ENCODE measurements around the gene HHAT.
A peak's percentile ranks its signal among the peaks of the same experiment; 100 is the strongest.

The HHAT gene

DNA sequence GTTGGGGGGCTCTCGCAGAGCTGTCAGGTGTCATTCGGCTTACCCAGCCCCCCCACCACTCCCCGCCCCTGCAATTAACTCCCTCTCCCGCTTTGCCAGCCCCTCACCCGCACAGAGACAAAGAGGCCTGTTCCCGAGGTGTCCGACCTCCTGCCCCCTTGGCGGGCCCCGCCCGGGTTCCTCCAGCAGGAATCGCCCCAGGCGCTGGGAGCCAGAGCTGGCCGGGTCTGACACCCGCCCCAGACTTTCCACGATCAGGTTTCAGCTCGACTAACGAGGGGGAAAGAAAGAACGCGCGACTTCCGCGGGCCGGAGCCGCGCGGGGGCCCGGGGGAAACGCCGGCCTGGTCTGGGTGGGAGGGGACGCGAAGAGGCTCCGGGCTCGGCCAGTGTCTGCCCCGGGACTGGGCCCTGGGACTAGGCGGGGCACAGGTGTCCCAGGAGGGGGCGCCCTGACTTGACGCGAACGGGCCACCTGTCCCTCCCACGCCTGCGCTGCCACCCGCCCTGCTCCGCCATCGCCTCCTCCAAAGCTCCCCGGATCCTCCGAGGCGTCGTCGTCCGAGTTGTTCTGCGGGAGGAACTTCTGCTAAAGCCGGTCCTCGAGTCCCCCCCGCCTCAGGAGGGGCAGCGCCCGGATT lies 36.4 kb upstream of the HHAT start:
- no peak for DNase-seq (ENCODE audit: low read depth, low spot score)
- CTCF ChIA-PET, result interaction anchor here (0.9 to 2.9 kb wide), 10 partner anchors 11 to 151 kb away, joined by 3 to 12 read pairs (median 4); no protein-coding TSS in a partner anchor
- POLR2A ChIA-PET, result interaction anchor here (0.9 to 2.0 kb wide), 4 partner anchors 30 to 82 kb away, joined by 3 to 7 read pairs (median 5); no protein-coding TSS in a partner anchor
- TF ChIP-seq, protein P1, sequence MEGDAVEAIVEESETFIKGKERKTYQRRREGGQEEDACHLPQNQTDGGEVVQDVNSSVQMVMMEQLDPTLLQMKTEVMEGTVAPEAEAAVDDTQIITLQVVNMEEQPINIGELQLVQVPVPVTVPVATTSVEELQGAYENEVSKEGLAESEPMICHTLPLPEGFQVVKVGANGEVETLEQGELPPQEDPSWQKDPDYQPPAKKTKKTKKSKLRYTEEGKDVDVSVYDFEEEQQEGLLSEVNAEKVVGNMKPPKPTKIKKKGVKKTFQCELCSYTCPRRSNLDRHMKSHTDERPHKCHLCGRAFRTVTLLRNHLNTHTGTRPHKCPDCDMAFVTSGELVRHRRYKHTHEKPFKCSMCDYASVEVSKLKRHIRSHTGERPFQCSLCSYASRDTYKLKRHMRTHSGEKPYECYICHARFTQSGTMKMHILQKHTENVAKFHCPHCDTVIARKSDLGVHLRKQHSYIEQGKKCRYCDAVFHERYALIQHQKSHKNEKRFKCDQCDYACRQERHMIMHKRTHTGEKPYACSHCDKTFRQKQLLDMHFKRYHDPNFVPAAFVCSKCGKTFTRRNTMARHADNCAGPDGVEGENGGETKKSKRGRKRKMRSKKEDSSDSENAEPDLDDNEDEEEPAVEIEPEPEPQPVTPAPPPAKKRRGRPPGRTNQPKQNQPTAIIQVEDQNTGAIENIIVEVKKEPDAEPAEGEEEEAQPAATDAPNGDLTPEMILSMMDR (IDR thresholded peaks at IDR 0.05; ENCODE audit: insufficient read depth, low read length, missing control alignments), result peak; percentile 3
- peak overlapping the region; percentile 40 for H3K4me3 ChIP-seq (ENCODE audit: low read depth, low read length)

DNA sequence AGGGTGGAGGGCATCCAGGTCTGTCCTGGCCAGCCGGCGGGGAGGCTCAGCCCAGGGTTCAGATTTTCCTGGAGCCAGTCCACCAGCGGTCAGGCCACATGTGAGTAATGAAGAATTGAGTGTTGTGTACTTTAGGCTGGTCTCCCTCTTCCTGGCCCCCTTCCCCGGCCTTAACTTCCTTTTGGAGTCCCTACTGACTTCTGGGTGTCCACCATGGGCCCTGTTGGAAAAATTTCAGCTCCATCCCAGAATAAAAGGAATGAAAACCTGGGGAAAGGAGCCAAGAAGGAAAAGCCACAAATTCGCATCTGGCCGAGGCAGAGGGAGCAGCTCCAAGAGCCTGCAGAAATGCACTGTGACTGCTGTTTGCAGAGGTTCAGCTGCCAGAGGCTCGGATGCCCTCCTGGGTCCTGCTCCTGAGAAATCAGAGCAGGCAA lies 35.5 kb upstream of the HHAT start:
- DNase-seq (ENCODE audit: low read depth, low spot score), result no peak
- CTCF ChIA-PET, result interaction anchor here (0.7 to 2.9 kb wide), 5 partner anchors 10 to 82 kb away, joined by 3 to 12 read pairs (median 6); no protein-coding TSS in a partner anchor

DNA sequence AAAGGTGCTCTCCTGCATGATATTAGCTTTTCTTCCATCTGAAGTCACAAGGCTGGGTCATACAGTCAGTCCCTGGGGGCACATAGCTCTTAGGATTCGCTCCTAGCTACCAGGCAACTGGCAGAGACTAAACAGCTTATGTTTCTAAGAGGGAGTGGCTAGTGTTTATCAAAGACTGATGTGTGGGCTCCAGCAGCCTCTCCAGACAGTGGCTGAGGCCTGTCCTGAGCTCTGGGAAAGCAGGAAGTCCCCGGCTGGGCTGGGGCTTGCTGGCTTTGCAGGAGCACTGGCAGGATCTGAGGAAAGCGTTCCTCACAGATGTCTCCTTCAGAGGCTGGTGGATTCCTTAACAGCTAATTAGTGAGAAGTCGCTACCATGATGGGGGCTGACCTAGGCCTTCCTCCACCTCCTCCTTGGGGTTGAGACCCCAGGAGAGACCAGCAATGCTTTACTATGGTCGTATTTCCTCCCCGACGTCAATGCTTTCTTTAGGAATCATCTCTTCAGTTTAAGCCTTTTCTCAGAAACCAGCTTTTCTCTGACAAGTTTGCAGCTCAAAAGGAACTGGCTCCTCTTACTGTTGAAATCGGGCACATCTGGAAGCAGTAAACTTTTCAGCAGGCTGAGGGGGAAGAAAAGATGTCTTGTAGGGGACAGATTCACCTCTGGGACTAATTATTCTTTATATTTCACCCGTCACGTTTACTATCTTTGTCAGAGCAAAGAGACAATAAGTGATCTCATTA lies 33.5 kb upstream of the HHAT start:
- POLR2A ChIA-PET, result no interaction called here
- TF ChIP-seq, protein P1 (IDR thresholded peaks at IDR 0.05; ENCODE audit: insufficient read depth, low read length, missing control alignments), result no peak
- CTCF ChIA-PET, result interaction anchor here (0.9 to 2.9 kb wide), 6 partner anchors 8 to 435 kb away, joined by 3 to 11 read pairs (median 6); no protein-coding TSS in a partner anchor
- no peak for DNase-seq (ENCODE audit: low read depth, low spot score)
- H3K4me3 ChIP-seq (ENCODE audit: low read depth, low read length), result no peak overlapping the region

More for the DNA sequence above, 35.5 kb upstream of the HHAT start:
- TF ChIP-seq, protein P1 (IDR thresholded peaks at IDR 0.05; ENCODE audit: insufficient read depth, low read length, missing control alignments), result no peak
- POLR2A ChIA-PET, result interaction anchor here (0.9 to 2.0 kb wide), 3 partner anchors 31 to 81 kb away, joined by 3 to 7 read pairs (median 7); no protein-coding TSS in a partner anchor
- H3K4me3 ChIP-seq (ENCODE audit: low read depth, low read length), result no peak overlapping the region; the same call in 1 of the 2 replicates

DNA sequence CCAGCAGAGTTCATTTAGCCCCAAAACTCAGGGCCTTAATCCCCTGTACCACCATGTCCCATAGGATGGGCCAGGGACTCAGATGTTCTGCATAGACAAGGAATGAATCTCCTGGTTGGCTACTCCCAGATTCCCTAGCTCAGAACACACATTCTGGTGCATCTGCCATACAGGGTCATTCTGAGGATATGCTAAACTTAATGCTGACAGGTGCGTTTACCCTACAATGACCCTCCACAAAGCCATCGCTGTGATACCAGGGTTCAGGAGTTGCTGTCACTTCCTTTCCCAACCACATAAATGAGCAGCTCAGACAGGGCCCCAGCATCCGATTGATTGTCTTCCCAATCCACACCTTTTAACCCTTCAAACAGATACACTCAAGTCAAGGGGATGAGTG lies 32.0 kb upstream of the HHAT start:
- POLR2A ChIA-PET, result no interaction called here
- no peak for DNase-seq (ENCODE audit: low read depth, low spot score)
- no peak overlapping the region for H3K4me3 ChIP-seq (ENCODE audit: low read depth, low read length)
- CTCF ChIA-PET, result interaction anchor here (1.9 to 2.3 kb wide), 2 partner anchors 14 to 154 kb away, joined by 10 to 11 read pairs; no protein-coding TSS in a partner anchor
- TF ChIP-seq, protein P1 (IDR thresholded peaks at IDR 0.05; ENCODE audit: insufficient read depth, low read length, missing control alignments), result no peak

DNA sequence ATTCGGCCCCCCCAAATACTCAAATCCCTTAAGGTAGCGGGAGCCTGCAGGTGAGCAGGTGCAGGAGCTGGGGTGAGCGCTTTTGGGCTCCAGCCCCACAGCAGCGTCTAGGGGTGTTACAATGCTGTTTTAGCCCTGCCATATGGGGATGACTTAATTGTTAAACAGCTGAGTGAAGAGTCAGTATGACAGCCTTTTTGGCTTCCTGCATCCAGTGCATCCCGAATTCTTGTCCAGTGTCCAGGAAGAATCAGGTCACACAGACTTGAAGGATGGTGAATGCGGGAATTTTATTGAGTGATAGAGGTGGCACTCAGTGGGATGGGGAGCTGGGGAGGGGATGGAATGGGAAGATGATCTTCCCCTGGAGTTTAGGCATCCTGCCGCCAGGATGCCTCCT lies 30.4 kb upstream of the HHAT start:
- TF ChIP-seq, protein P1 (IDR thresholded peaks at IDR 0.05; ENCODE audit: insufficient read depth, low read length, missing control alignments), result no peak
- POLR2A ChIA-PET, result no interaction called here
- no peak overlapping the region for H3K4me3 ChIP-seq (ENCODE audit: low read depth, low read length)
- DNase-seq (ENCODE audit: low read depth, low spot score), result no peak
- CTCF ChIA-PET, result interaction anchor here (1.2 to 5.4 kb wide), 2 partner anchors 13 to 103 kb away, joined by 3 to 37 read pairs; no protein-coding TSS in a partner anchor

DNA sequence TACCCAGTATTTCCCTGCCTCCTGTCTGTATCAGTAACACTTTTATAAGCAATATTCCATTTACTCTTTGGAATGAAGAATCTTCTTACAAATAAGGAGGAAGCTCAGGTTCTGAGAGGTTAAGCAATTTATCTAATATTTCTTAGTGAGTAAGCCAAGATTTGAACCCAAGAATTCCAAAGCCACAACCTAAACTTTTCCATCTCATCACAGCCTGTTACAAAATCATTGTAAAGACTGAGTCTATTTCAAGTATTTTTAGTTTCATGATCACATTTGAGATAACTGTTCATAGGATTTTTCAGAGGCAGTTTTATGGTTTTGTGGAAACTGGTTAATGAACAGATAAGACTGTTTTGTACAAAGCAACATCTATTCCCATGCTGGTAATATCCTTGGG lies 29.8 kb upstream of the HHAT start:
- ChIA-PET POLR2A (no interaction called here), CTCF (interaction anchor here (1.2 to 5.4 kb wide), 2 partner anchors 12 to 103 kb away, joined by 3 to 37 read pairs; no protein-coding TSS in a partner anchor)

More for the DNA sequence above, 29.8 kb upstream of the HHAT start:
- no peak for DNase-seq (ENCODE audit: low read depth, low spot score)
- no peak overlapping the region for H3K4me3 ChIP-seq (ENCODE audit: low read depth, low read length)
- TF ChIP-seq, protein P1 (IDR thresholded peaks at IDR 0.05; ENCODE audit: insufficient read depth, low read length, missing control alignments), result no peak

Data from AG04449 (cell line).